Neural cell (in vitro differentiated cells): Measurements from ENCODE around the gene ATXN7L1. TPM values are rescaled to one million over a fixed set of nuclear protein-coding genes. Genes with fewer than 3 reads are reported as not detected.
A peak's percentile ranks its signal among the peaks of the same experiment; 100 is the strongest.

Source experiments
- H2AFZ ChIP-seq: fragments of 200-600, 300-800 bp; sonication (generic), shearing (Covaris generic); 2 replicates; pipeline ENCODE4 v1.6.0; 2014; ENCODE audit warnings: low read depth, mild to moderate bottlenecking, antibody characterized with exemption, low read length, moderate library complexity
- H3F3A ChIP-seq: fragments of 200-600 bp; shearing (Covaris generic); 2 replicates; pipeline ENCODE4 v1.6.1; 2016; ENCODE audit warnings: mild to moderate bottlenecking, moderate library complexity, mixed read lengths, antibody characterized with exemption, low read length; ENCODE audit not compliant: insufficient read depth, poor library complexity, severe bottlenecking
- H3K27ac ChIP-seq: fragments of 200-600, 300-800 bp; sonication (generic), shearing (Covaris generic); 2 replicates; pipeline ENCODE4 v1.5.1; 2014; ENCODE audit warnings: mild to moderate bottlenecking, low read length, moderate library complexity
- H3K27me3 ChIP-seq: fragments of 300-800, 200-600 bp; sonication (generic), shearing (Covaris generic); 2 replicates; pipeline ENCODE4 v1.6.0; 2014; ENCODE audit warnings: mild to moderate bottlenecking, low read depth, low read length, moderate library complexity; ENCODE audit not compliant: insufficient read depth
- H3K36me3 ChIP-seq: fragments of 300-800, 200-600 bp; sonication (generic), shearing (Covaris generic); 2 replicates; pipeline ENCODE4 v1.5.1; 2014; ENCODE audit warnings: mild to moderate bottlenecking, antibody characterized with exemption, low read length, moderate library complexity; ENCODE audit not compliant: insufficient read depth
- H3K4me2 ChIP-seq: fragments of 300-800, 200-600 bp; sonication (generic), shearing (Covaris generic); 2 replicates; pipeline ENCODE4 v1.6.0; 2014; ENCODE audit warnings: mild to moderate bottlenecking, low read length
- H3K4me3 ChIP-seq: fragments of 300-800, 200-600 bp; sonication (generic), shearing (Covaris generic); 2 replicates; pipeline ENCODE4 v1.5.1; 2014; ENCODE audit warnings: mild to moderate bottlenecking, low read length, moderate library complexity
- H3K79me2 ChIP-seq: fragments of 200-600 bp; shearing (Covaris generic); replicated peaks from 2 replicates; pipeline ENCODE4 v1.6.0; 2014; ENCODE audit warnings: mild to moderate bottlenecking, low read length, moderate library complexity; ENCODE audit not compliant: insufficient read depth
- H3K9ac ChIP-seq: fragments of 300-800, 200-600 bp; sonication (generic), shearing (Covaris generic); 2 replicates; pipeline ENCODE4 v1.6.1; 2016; ENCODE audit warnings: mild to moderate bottlenecking, low read length, mixed read lengths
- H3K9me2 ChIP-seq: fragments of 200-600 bp; shearing (Covaris generic); 2 replicates; pipeline ENCODE4 v1.6.1; 2016; ENCODE audit warnings: mild to moderate bottlenecking, low read length, mixed read lengths; ENCODE audit not compliant: insufficient read depth
- H3K9me3 ChIP-seq: fragments of 200-600, 300-800 bp; sonication (generic), shearing (Covaris generic); 2 replicates; pipeline ENCODE4 v1.6.1; 2016; ENCODE audit warnings: mild to moderate bottlenecking, mixed run types, low read length, moderate library complexity, mixed read lengths
- H4K20me1 ChIP-seq: fragments of 200-600 bp; shearing (Covaris generic); 2 replicates; pipeline ENCODE4 v1.6.1; 2016; ENCODE audit warnings: mild to moderate bottlenecking, mixed run types; ENCODE audit not compliant: insufficient read depth
- CTCF ChIP-seq: fragments of 450-650 bp; IDR thresholded peaks from 2 replicates; pipeline ENCODE4 v1.5.1; 2014; ENCODE audit warnings: antibody characterized with exemption, mild to moderate bottlenecking, moderate library complexity; ENCODE audit not compliant: poor library complexity, severe bottlenecking
- EP300 ChIP-seq: fragments of 450-650 bp; conservative IDR thresholded peaks from 2 replicates; pipeline ENCODE4 v1.6.1; 2014; ENCODE audit warnings: antibody characterized with exemption, mild to moderate bottlenecking, moderate library complexity; ENCODE audit not compliant: poor library complexity, severe bottlenecking
- EZH2 ChIP-seq: fragments of 200-600, 300-800 bp; shearing (Covaris generic), sonication (generic); IDR thresholded peaks from 2 replicates; pipeline ENCODE4 v1.6.1; 2014; ENCODE audit warnings: antibody characterized with exemption, low read length, borderline replicate concordance, mild to moderate bottlenecking; ENCODE audit not compliant: insufficient read depth, poor library complexity, severe bottlenecking
- MXI1 ChIP-seq: fragments of 450-650 bp; conservative IDR thresholded peaks from 2 replicates; pipeline ENCODE4 v1.6.1; 2014; ENCODE audit warnings: antibody characterized with exemption, mild to moderate bottlenecking; ENCODE audit not compliant: poor library complexity, severe bottlenecking
- POLR2AphosphoS5 ChIP-seq: IDR thresholded peaks from 2 replicates; pipeline ENCODE4 v1.6.1; 2012
- RAD21 ChIP-seq: fragments of 450-650 bp; conservative IDR thresholded peaks from 2 replicates; pipeline ENCODE4 v1.6.1; 2014; ENCODE audit warnings: antibody characterized with exemption, mild to moderate bottlenecking, moderate library complexity
- REST ChIP-seq: IDR thresholded peaks from 2 replicates; pipeline ENCODE4 v1.6.1; 2012; ENCODE audit warnings: borderline replicate concordance
- SMC3 ChIP-seq: fragments of 450-650 bp; conservative IDR thresholded peaks from 2 replicates; pipeline ENCODE4 v1.6.1; 2014; ENCODE audit warnings: antibody characterized with exemption, mild to moderate bottlenecking, moderate library complexity; ENCODE audit not compliant: poor library complexity
- TAF1 ChIP-seq: IDR thresholded peaks from 2 replicates; pipeline ENCODE4 v1.6.1; 2012; ENCODE audit warnings: low read depth
- polyA plus RNA-seq: library from polyadenylated mRNA; depleted of rRNA; stranded (reverse); fragments of >200 nt; gene quantifications from 2 replicates; pipeline ENCODE4 v1.2.3, GENCODE V29; 2014

ATXN7L1 gene
- polyA plus RNA-seq, 1 donor from 2014 or later: 4.3 TPM

- Histone ChIP-seq H3K9me2 (no peaks in the 10 kb centered on the region), H3K9me3 (no peaks in the 10 kb centered on the region), H2AFZ (no peak overlapping the region), H3K4me2 (no peak overlapping the region), H3F3A (no peaks in the 10 kb centered on the region), H3K9ac (no peak overlapping the region), H3K27ac (no peak overlapping the region), H3K36me3 (no peaks in the 10 kb centered on the region), H3K27me3 (no peaks in the 10 kb centered on the region), H3K4me3 (no peak overlapping the region), H3K79me2 (no peaks in the 10 kb centered on the region), H4K20me1 (no peaks in the 10 kb centered on the region)
- TF ChIP-seq EZH2 (no peak), POLR2AphosphoS5 (no peak), RAD21 (no peak), CTCF (no peak), SMC3 (no peak), MXI1 (no peak), TAF1 (no peak)
These were observed 285.6 kb downstream of the ATXN7L1 start for GRCh38 chr7:105590793-105591192.

- Histone ChIP-seq H3K79me2 (no peaks in the 10 kb centered on the region), H4K20me1 (no peaks in the 10 kb centered on the region), H3K36me3 (no peaks in the 10 kb centered on the region), H3K9me2 (no peaks in the 10 kb centered on the region), H3K4me2 (no peak overlapping the region), H2AFZ (no peak overlapping the region), H3K27me3 (no peaks in the 10 kb centered on the region), H3K27ac (no peak overlapping the region), H3K4me3 (no peak overlapping the region), H3K9ac (no peak overlapping the region), H3F3A (no peaks in the 10 kb centered on the region), H3K9me3 (no peaks in the 10 kb centered on the region)
- TF ChIP-seq REST (no peak), EZH2 (no peak), RAD21 (peak; percentile 73), TAF1 (no peak), EP300 (no peak), POLR2AphosphoS5 (no peak), MXI1 (peak; percentile 14), CTCF (peak; percentile 73), SMC3 (peak; percentile 66)
These were observed 286.9 kb downstream of the ATXN7L1 start for GRCh38 chr7:105589356-105590077.
